ENCODE measurements around the gene PRDM15.

Gene PRDM15

GRCh38 chr21:41760411-41760810, 118.7 kb downstream of the PRDM15 start:
- DNase-seq, result no peak

- no peak for DNase-seq
Observed at GRCh38 chr21:41759926-41760325, 119.2 kb downstream of the PRDM15 start.

- DNase-seq, result no peak
Observed at GRCh38 chr21:41759214-41759840, 119.8 kb downstream of the PRDM15 start.

GRCh38 chr21:41758550-41758949, 120.6 kb downstream of the PRDM15 start:
- DNase-seq, result no peak

GRCh38 chr21:41755934-41756773, 123.0 kb downstream of the PRDM15 start:
- DNase-seq, result no peak

GRCh38 chr21:41755258-41755933, 123.7 kb downstream of the PRDM15 start:
- no peak for DNase-seq

GRCh38 chr21:41754479-41754891, 124.7 kb downstream of the PRDM15 start:
- no peak for DNase-seq

GRCh38 chr21:41753006-41753898, 125.9 kb downstream of the PRDM15 start:
- DNase-seq, result no peak

GRCh38 chr21:41752231-41752681, 126.9 kb downstream of the PRDM15 start:
- DNase-seq, result no peak

- no peak for DNase-seq
Observed at GRCh38 chr21:41751611-41752011, 127.5 kb downstream of the PRDM15 start.

- no peak for DNase-seq
Observed at GRCh38 chr21:41750532-41751151, 128.5 kb downstream of the PRDM15 start.

GRCh38 chr21:41750051-41750450, 129.1 kb downstream of the PRDM15 start:
- no peak for DNase-seq

- no peak for DNase-seq
Observed at GRCh38 chr21:41749286-41749685, 129.9 kb downstream of the PRDM15 start.

All from activated CD4-positive, alpha-beta T cell treated with anti-CD3 and anti-CD28 coated beads, Interleukin-10, Interleukin-2, amounts not matched to agents 100 ng/mL and 50 ng/mL, durations not matched to agents 16 hours and 8 hours (primary cell).